Activated naive CD8-positive, alpha-beta T cell treated with anti-CD3 and anti-CD28 coated beads for 36 hours (primary cell): ENCODE measurements around the gene ABCA5. TPM values are rescaled to one million over a fixed set of nuclear protein-coding genes. Genes with fewer than 3 reads are reported as not detected.

Source experiments
- DNase-seq: peaks from one replicate; pipeline ENCODE4 v3.0.0; 2021
- H3K27ac Mint-ChIP-seq: one replicate; pipeline ENCODE4 v1.8.0; 2022; ENCODE audit warnings: mild to moderate bottlenecking, moderate library complexity, mixed read lengths
- H3K27me3 Mint-ChIP-seq: one replicate; pipeline ENCODE4 v1.8.0; 2022; ENCODE audit warnings: mild to moderate bottlenecking, mixed read lengths
- H3K36me3 Mint-ChIP-seq: one replicate; pipeline ENCODE4 v1.8.0; 2021; ENCODE audit warnings: mild to moderate bottlenecking, mixed read lengths
- H3K4me1 Mint-ChIP-seq: one replicate; pipeline ENCODE4 v1.8.0; 2021; ENCODE audit warnings: mixed read lengths
- H3K4me3 Mint-ChIP-seq: one replicate; pipeline ENCODE4 v1.8.0; 2022; ENCODE audit warnings: mild to moderate bottlenecking, moderate library complexity, mixed read lengths
- H3K9me3 Mint-ChIP-seq: one replicate; pipeline ENCODE4 v1.8.0; 2022; ENCODE audit warnings: mixed read lengths
- total RNA-seq, 2 experiments: library from RNA; stranded (reverse); gene quantifications; one replicate each; pipeline ENCODE4 v1.2.3, GENCODE V29; 2021

Gene ABCA5
- total RNA-seq, result 10 to 100 TPM in 1 of 2 experiments, 1 to 10 TPM in 1; 8.0 to 11.2 TPM

DNA sequence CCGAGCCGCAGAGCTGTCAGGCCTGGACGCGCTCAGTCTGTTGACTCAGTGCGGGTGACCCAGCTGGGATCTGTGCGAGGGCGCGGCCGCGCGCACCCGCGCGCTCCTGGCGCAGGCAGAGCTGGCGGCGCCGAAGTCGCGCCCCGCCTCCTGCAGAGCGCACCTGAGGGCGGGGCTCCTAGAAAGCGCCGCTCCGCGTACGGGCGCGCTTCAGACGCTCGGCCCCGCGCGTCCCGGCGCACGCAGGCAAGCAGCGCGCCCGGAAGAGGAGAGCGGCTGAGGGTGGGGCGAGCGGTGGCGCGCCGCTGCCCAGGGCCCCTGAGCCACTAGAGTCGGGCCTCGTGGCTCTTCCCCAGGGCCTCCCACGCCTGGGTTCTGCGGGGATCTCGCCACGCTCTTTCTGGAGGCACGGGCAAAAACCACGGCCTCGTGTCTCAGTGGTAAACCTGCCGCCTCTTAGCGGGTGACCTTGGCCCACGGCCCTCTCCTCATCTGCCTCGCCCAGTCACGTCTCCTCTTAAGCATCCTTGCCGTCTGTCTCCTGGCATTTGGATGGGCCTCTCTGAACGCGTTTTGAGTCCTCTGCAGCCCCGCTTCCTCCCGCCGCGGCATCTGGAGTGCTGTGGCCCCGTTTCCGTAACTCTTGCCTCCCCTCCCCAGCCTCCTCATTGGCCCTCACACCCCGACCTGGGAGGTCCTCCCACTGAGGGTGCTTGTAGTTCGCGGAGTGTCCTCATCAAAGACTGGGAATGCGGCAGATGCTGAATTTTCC, at the start of gene ABCA5:
ABCA5 (minus strand) TSS at position 74 of the 772 bp plus-strand sequence. CDS start 12,718 bp downstream, outside the sequence.
- peak; percentile 94 for DNase-seq
- peak within 1 kb of the TSS; percentile 99 for H3K27ac Mint-ChIP-seq

GRCh38 chr17:69375229-69375628, 48.3 kb upstream of the ABCA5 start:
- DNase-seq, result no peak
- Mint-ChIP-seq H3K27me3 (no peaks in the 10 kb centered on the region), H3K27ac (no peak overlapping the region), H3K36me3 (peaks cover 3% of the 10 kb centered on the region), H3K4me1 (peaks cover 2% of the 10 kb centered on the region), H3K4me3 (no peak overlapping the region), H3K9me3 (peaks cover 1% of the 10 kb centered on the region)

More for the DNA sequence above, at the start of gene ABCA5:
- H3K4me1 Mint-ChIP-seq, result peaks cover 38% of the 10 kb centered on the region
- peaks cover 17% of the 10 kb centered on the region for H3K36me3 Mint-ChIP-seq
- H3K9me3 Mint-ChIP-seq, result peaks cover 11% of the 10 kb centered on the region
- peaks cover 12% of the 10 kb centered on the region for H3K27me3 Mint-ChIP-seq
- peak within 1 kb of the TSS; percentile 99 for H3K4me3 Mint-ChIP-seq

DNA sequence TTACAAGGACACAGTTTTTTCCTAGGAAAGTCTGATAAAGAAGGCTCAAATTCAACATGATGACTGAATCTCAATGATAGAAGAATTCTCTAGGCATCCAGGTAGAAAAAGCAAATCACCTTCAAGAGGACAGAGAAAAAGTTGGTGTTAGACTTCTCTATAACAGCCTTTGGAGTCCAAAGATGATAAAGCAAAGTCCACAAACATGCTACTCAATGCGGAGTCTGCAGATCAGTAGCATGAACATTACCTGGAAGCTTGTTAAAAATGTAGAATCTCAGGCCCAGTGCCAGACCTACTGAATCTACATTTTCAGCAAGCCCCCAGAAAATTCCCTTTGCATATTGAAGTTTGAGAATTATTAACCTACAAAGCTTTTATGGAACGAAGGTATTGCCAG, 46.1 kb upstream of the ABCA5 start:
- Mint-ChIP-seq H3K27ac (no peak overlapping the region), H3K27me3 (peaks cover 11% of the 10 kb centered on the region), H3K36me3 (peaks cover 3% of the 10 kb centered on the region)

GRCh38 chr17:69367298-69367697, 40.4 kb upstream of the ABCA5 start:
- H3K9me3 Mint-ChIP-seq, result no peaks in the 10 kb centered on the region
- no peaks in the 10 kb centered on the region for H3K36me3 Mint-ChIP-seq
- peaks cover 22% of the 10 kb centered on the region for H3K27me3 Mint-ChIP-seq
- H3K4me1 Mint-ChIP-seq, result peaks cover 2% of the 10 kb centered on the region
- no peak for DNase-seq
- no peak overlapping the region for H3K4me3 Mint-ChIP-seq
- H3K27ac Mint-ChIP-seq, result no peak overlapping the region

More for the DNA sequence above, 46.1 kb upstream of the ABCA5 start:
- Mint-ChIP-seq H3K9me3 (peaks cover 1% of the 10 kb centered on the region), H3K4me3 (no peak overlapping the region), H3K4me1 (peaks cover 4% of the 10 kb centered on the region)
- no peak for DNase-seq

GRCh38 chr17:69363488-69364210, 36.7 kb upstream of the ABCA5 start:
- DNase-seq, result no peak
- peaks cover 16% of the 10 kb centered on the region for H3K27me3 Mint-ChIP-seq
- H3K27ac Mint-ChIP-seq, result no peak overlapping the region
- no peaks in the 10 kb centered on the region for H3K36me3 Mint-ChIP-seq
- peaks cover 12% of the 10 kb centered on the region for H3K4me1 Mint-ChIP-seq
- H3K9me3 Mint-ChIP-seq, result no peaks in the 10 kb centered on the region
- H3K4me3 Mint-ChIP-seq, result no peak overlapping the region

DNA sequence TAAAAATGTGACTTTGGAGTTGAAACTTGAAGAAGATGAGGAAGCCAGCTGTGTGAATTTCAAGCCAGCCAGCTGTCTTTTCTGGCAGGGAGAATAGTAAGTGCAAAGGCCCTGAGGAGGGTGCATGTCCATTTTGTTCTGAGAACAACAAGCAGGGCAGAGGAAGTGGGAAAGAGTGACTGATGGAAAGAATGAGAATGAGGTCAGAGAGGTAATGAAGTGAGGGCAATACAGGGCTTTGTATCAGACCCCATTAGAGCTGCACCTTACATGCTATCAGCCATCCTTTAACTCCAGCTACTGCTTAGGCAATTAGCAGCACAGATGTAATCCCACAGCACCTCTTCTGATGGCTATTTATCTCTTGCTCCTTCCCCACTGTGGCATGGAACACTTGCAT, 34.2 kb upstream of the ABCA5 start:
- Mint-ChIP-seq H3K4me3 (no peak overlapping the region), H3K27ac (no peak overlapping the region), H3K4me1 (peaks cover 10% of the 10 kb centered on the region), H3K27me3 (peaks cover 4% of the 10 kb centered on the region), H3K36me3 (no peaks in the 10 kb centered on the region), H3K9me3 (no peaks in the 10 kb centered on the region)
- DNase-seq, result no peak

GRCh38 chr17:69358688-69359596, 32.0 kb upstream of the ABCA5 start:
- no peaks in the 10 kb centered on the region for H3K9me3 Mint-ChIP-seq
- DNase-seq, result no peak
- H3K27ac Mint-ChIP-seq, result no peak overlapping the region
- H3K27me3 Mint-ChIP-seq, result peaks cover 3% of the 10 kb centered on the region
- H3K4me3 Mint-ChIP-seq, result no peak overlapping the region
- peaks cover 10% of the 10 kb centered on the region for H3K4me1 Mint-ChIP-seq
- no peaks in the 10 kb centered on the region for H3K36me3 Mint-ChIP-seq

- no peak overlapping the region for H3K27ac Mint-ChIP-seq
- no peaks in the 10 kb centered on the region for H3K36me3 Mint-ChIP-seq
- H3K4me1 Mint-ChIP-seq, result peaks cover 10% of the 10 kb centered on the region
- H3K27me3 Mint-ChIP-seq, result no peaks in the 10 kb centered on the region
- no peak for DNase-seq
- no peak overlapping the region for H3K4me3 Mint-ChIP-seq
- H3K9me3 Mint-ChIP-seq, result no peaks in the 10 kb centered on the region
Measured at GRCh38 chr17:69357701-69358100, 30.8 kb upstream of the ABCA5 start.

DNA sequence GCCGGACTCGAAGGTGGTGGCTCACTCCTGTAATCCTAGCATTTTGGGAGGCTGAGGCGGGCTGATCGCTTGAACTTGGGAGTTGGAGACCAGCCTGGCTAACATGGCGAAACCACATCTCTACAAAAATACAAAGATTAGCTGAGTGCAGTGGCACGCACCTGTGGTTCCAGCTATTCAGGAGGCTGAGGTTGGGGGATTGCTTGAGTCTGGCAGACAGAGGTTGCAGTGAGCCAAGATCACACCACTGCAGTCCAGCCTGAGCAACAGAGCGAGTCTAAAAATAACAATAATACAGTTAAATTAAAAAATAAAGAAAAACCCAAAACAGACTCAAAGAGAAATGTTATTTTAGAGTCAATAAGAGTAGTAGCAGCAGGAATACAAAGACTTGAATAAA, 29.7 kb upstream of the ABCA5 start:
- no peak overlapping the region for H3K4me3 Mint-ChIP-seq

DNA sequence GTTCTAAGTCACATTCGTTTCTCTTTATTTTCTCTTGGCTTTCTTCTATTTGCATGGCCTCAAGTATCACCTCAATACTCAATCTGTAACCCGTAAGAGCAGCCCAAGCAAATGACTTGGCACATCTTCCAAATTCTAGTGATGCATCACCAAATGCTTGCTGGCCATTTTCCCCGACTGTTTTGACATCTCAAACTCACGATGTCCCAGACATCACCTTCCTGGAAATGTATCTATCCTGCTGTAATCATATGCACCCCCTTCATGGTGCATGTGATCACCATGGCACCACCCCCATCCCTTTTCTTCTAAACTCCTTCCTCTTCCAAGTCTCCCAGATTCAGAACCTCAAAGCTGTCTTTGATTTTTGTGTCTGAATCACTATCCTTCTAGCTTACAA, 24.0 kb upstream of the ABCA5 start:
- H3K27ac Mint-ChIP-seq, result no peak overlapping the region
- no peak overlapping the region for H3K4me3 Mint-ChIP-seq
- no peaks in the 10 kb centered on the region for H3K9me3 Mint-ChIP-seq
- no peaks in the 10 kb centered on the region for H3K4me1 Mint-ChIP-seq
- DNase-seq, result no peak
- peaks cover 8% of the 10 kb centered on the region for H3K27me3 Mint-ChIP-seq
- H3K36me3 Mint-ChIP-seq, result no peaks in the 10 kb centered on the region

More for the DNA sequence above, 29.7 kb upstream of the ABCA5 start:
- Mint-ChIP-seq H3K36me3 (no peaks in the 10 kb centered on the region), H3K9me3 (no peaks in the 10 kb centered on the region), H3K27ac (no peak overlapping the region), H3K27me3 (no peaks in the 10 kb centered on the region), H3K4me1 (peaks cover 10% of the 10 kb centered on the region)
- no peak for DNase-seq

DNA sequence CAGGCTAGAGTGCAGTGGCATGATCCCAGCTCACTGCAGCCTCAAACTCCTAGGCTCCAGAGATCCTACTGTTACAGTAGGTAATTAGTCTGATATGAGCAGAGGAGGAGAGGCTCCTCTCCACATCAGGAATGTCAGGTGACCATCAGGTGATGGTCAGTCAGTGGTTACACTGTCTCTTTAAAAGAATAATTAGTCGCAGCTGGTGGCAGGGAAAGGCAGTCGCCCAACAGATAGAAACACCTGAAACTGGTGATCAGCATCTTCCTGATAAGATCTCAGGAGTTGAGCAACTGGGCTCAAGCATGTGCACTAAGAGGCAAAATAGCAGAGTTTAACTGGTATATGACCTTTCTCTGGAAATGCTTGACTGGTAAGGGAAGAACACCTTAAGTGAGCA, 21.5 kb upstream of the ABCA5 start:
- Mint-ChIP-seq H3K27ac (no peak overlapping the region), H3K9me3 (no peaks in the 10 kb centered on the region), H3K36me3 (no peaks in the 10 kb centered on the region), H3K4me3 (no peak overlapping the region), H3K4me1 (no peaks in the 10 kb centered on the region), H3K27me3 (peaks cover 8% of the 10 kb centered on the region)
- DNase-seq, result no peak

- Mint-ChIP-seq H3K36me3 (no peaks in the 10 kb centered on the region), H3K4me3 (no peak overlapping the region), H3K4me1 (no peaks in the 10 kb centered on the region), H3K9me3 (no peaks in the 10 kb centered on the region), H3K27ac (no peak overlapping the region), H3K27me3 (peaks cover 8% of the 10 kb centered on the region)
- DNase-seq, result no peak
Measured at GRCh38 chr17:69346766-69347165, 19.8 kb upstream of the ABCA5 start.

DNA sequence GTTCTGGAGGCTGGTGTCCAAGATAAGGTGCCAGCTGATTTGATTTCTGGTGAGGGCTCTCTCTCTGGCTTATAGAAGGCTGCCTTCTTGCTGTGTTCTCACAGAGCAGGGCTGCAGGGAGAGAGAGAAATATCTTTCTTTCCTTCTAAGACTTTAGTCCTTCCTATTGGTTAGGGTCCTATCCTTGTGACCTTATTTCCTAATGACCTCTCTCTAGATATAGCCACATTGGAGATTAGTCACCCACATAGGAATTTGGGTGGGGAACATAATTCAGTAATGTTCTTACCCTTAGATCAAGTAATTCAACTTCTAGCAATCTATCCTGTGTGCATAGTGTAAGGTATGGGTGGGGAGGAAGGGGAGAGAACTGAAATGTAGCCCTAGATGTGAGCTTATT, 18.0 kb upstream of the ABCA5 start:
- no peaks in the 10 kb centered on the region for H3K36me3 Mint-ChIP-seq
- no peak overlapping the region for H3K27ac Mint-ChIP-seq
- H3K27me3 Mint-ChIP-seq, result peaks cover 4% of the 10 kb centered on the region
- no peak overlapping the region for H3K4me3 Mint-ChIP-seq
- H3K4me1 Mint-ChIP-seq, result no peaks in the 10 kb centered on the region
- DNase-seq, result no peak
- no peaks in the 10 kb centered on the region for H3K9me3 Mint-ChIP-seq

- H3K27me3 Mint-ChIP-seq, result no peaks in the 10 kb centered on the region
- DNase-seq, result no peak
- no peak overlapping the region for H3K27ac Mint-ChIP-seq
- no peaks in the 10 kb centered on the region for H3K9me3 Mint-ChIP-seq
- no peaks in the 10 kb centered on the region for H3K36me3 Mint-ChIP-seq
- no peaks in the 10 kb centered on the region for H3K4me1 Mint-ChIP-seq
- H3K4me3 Mint-ChIP-seq, result no peak overlapping the region
Measured at GRCh38 chr17:69342896-69343644, 16.1 kb upstream of the ABCA5 start.
